Measurements from ENCODE around the gene FARS2. TPM values are rescaled to one million over a fixed set of nuclear protein-coding genes. Genes with fewer than 3 reads are reported as not detected.
A peak's percentile ranks its signal among the peaks of the same experiment; 100 is the strongest.

Gene FARS2
- total and polyA plus RNA-seq, 9 of the 15 experiments (the other 6 are each of a cell fraction or from before 2014, with no cell fraction given), result 16.5 to 62.2 (median 27.0) TPM

- TF ChIP-seq RCOR1 (IDR thresholded peaks at IDR 0.05; ENCODE audit: borderline replicate concordance in 1 of 2, low read depth in 2 of 2, low read length in 2 of 2), result no peak
- TF ChIP-seq MAFG (tag; conservative IDR thresholded peaks at IDR 0.05), result no peak
- TF ChIP-seq POLR2A (conservative IDR thresholded peaks at IDR 0.05), result no peak
- no peak for TF ChIP-seq PTBP1 (IDR thresholded peaks at IDR 0.05; ENCODE audit: low read depth, low read length)
- TF ChIP-seq U2AF2 (optimal IDR thresholded peaks at IDR 0.05; ENCODE audit: low read depth, low read length), result no peak
- no peak for TF ChIP-seq TAF9B (IDR thresholded peaks at IDR 0.05; ENCODE audit: partially characterized antibody)
- no peak for TF ChIP-seq NR4A1 (CRISPR knock-in tag; IDR thresholded peaks at IDR 0.05)
- no peak for TF ChIP-seq NR4A1 (tag; IDR thresholded peaks at IDR 0.05)
- TF ChIP-seq ZNF444 (CRISPR knock-in tag; IDR thresholded peaks at IDR 0.05), result no peak
Observed at GRCh38 chr6:5565971-5566370, 304.7 kb downstream of the FARS2 start (continued).

- BruUV-seq (replicated peaks), result no TSS peak
- H3K9me1 ChIP-seq (ENCODE audit: control insufficient read depth, insufficient read depth, low read length), result no peaks in the 10 kb centered on the region
- H3K27ac ChIP-seq (ENCODE audit: extremely low read depth, low read depth, low read length), result no peak overlapping the region
- in situ Hi-C loops (cut with MboI), result no loop called here
- no peak overlapping the region for H2AFZ ChIP-seq (ENCODE audit: low read depth, low read length)
- ChIA-PET POLR2A (no interaction called here), CTCF (ENCODE audit: low intra/inter-chr PET ratio) (no interaction called here)
- H4K20me1 ChIP-seq (replicated peaks; ENCODE audit: control insufficient read depth, insufficient read depth, low read length), result no peaks in the 10 kb centered on the region
- H3K9ac ChIP-seq (ENCODE audit: insufficient read depth in 1 of 2, low read depth in 2 of 2, low read length in 2 of 2), result no peak overlapping the region
- no peaks in the 10 kb centered on the region for H3K9me3 ChIP-seq (replicated peaks; ENCODE audit: control insufficient read depth, insufficient read depth, low read depth, low read length)
- TF ChIP-seq KLF10 (CRISPR knock-in tag; IDR thresholded peaks at IDR 0.05) (no peak), SP2 (IDR thresholded peaks at IDR 0.05; ENCODE audit: extremely low read depth, low read depth, low read length, poor library complexity, severe bottlenecking) (no peak), ZNF253 (CRISPR knock-in tag; conservative IDR thresholded peaks at IDR 0.05) (no peak), NFIC (IDR thresholded peaks at IDR 0.05) (no peak), E2F5 (CRISPR knock-in tag; IDR thresholded peaks at IDR 0.05) (no peak), GATAD2B (IDR thresholded peaks at IDR 0.05; ENCODE audit: borderline replicate concordance) (no peak), C11orf30 (IDR thresholded peaks at IDR 0.05; ENCODE audit: low read depth) (no peak), ELF2 (CRISPR knock-in tag; IDR thresholded peaks at IDR 0.05) (no peak), KAT2B (IDR thresholded peaks at IDR 0.05; ENCODE audit: low read depth, low read length) (no peak), ZNF232 (CRISPR knock-in tag; IDR thresholded peaks at IDR 0.05) (no peak), POLR2AphosphoS2 (IDR thresholded peaks at IDR 0.05; ENCODE audit: low read length) (no peak), ARID3B (CRISPR knock-in tag; IDR thresholded peaks at IDR 0.05; ENCODE audit: borderline replicate concordance) (no peak)
- H3K4me1 ChIP-seq (replicated peaks in 1 of 2; ENCODE audit: control insufficient read depth in 2 of 2, insufficient read depth in 2 of 2, low read length in 2 of 2), result no peaks in the 10 kb centered on the region
- no peaks in the 10 kb centered on the region for H3K79me2 ChIP-seq (ENCODE audit: control insufficient read depth, insufficient read depth, low read length)
- H3K4me3 ChIP-seq, result no peak overlapping the region
- H3K27me3 ChIP-seq (ENCODE audit: control insufficient read depth in 2 of 2, insufficient read depth in 2 of 2, low read length in 2 of 2), result no peaks in the 10 kb centered on the region
- H3K4me2 ChIP-seq (ENCODE audit: insufficient read depth, low read length), result no peak overlapping the region
- intact Hi-C loops (cut with micrococcal nuclease), result no loop called here
- no peak for DNase-seq (ENCODE audit: extremely low read depth in 1 of 4, low spot score in 3 of 4)
- no peak for ATAC-seq
- no peaks in the 10 kb centered on the region for H3K36me3 ChIP-seq (ENCODE audit: control insufficient read depth, insufficient read depth, low read length)
- WGBS (ENCODE audit: insufficient coverage, low coverage, missing lambda C conversion rate), result 81% methylated on average over 4 of the region's 4 CpGs
- peak; percentile 42 for FAIRE-seq
Observed at GRCh38 chr6:5566718-5567117, 305.4 kb downstream of the FARS2 start.
